SK-N-SH (cell line): ENCODE measurements around the gene DLG2. TPM values are rescaled to one million over a fixed set of nuclear protein-coding genes. Genes with fewer than 3 reads are reported as not detected.

ENCODE experiments used
- CTCF ChIA-PET: fragments of 300-600, 350-600 bp; formaldehyde crosslinking; extraction: SDS; loops from one replicate; lab custom pipeline; 2021; lab: Yijun Ruan, JAX
- POLR2A ChIA-PET: fragments of 350-600 bp; sonication (Branson Sonifier 250); formaldehyde crosslinking; extraction: SDS; loops from one replicate; lab custom pipeline; 2020; ENCODE audit warnings: antibody characterized with exemption, inconsistent platforms; lab: Yijun Ruan, JAX
- DNase-seq: peaks from one replicate; pipeline ENCODE4 v3.0.0; 2012
- H2AFZ ChIP-seq: fragments of 200-600 bp; sonication (generic); 2 replicates; pipeline ENCODE4 v1.8.1; 2016; ENCODE audit warnings: antibody characterized with exemption, mild to moderate bottlenecking, low read depth
- H3F3A ChIP-seq: fragments of 200-600 bp; sonication (generic); replicated peaks from 2 replicates; pipeline ENCODE3; 2016; ENCODE audit warnings: antibody characterized with exemption, mild to moderate bottlenecking; ENCODE audit not compliant: insufficient read depth
- H3K27ac ChIP-seq, 2 experiments: fragments of 200-500 bp in 1 of 2; fragments of 200-600 bp in 1 of 2; sonication (Bioruptor generic) in 1 of 2; sonication (generic), shearing (Covaris generic) in 1 of 2; 2 replicates each; pipeline versions ENCODE4 v1.5.1 to v1.6.1; 2014 to 2016; ENCODE audit warnings: low read depth in 2 of 2, inconsistent platforms in 1 of 2, low read length in 1 of 2, mild to moderate bottlenecking in 1 of 2, mixed read lengths in 1 of 2
- H3K27me3 ChIP-seq: fragments of 200-600 bp; sonication (generic), shearing (Covaris generic); 2 replicates; pipeline ENCODE4 v1.6.1; 2016; ENCODE audit warnings: mixed run types; ENCODE audit not compliant: insufficient read depth
- H3K36me3 ChIP-seq, 2 experiments: fragments of 200-500 bp in 1 of 2; fragments of 200-600 bp in 1 of 2; sonication (Bioruptor generic) in 1 of 2; sonication (generic) in 1 of 2; replicated peaks in 1 of 2; 2 replicates each; pipeline versions ENCODE3 to v1.5.1; 2014 to 2016; ENCODE audit warnings: low read length in 1 of 2, mild to moderate bottlenecking in 1 of 2; ENCODE audit not compliant: insufficient read depth in 2 of 2, control insufficient read depth in 1 of 2
- H3K4me1 ChIP-seq, 2 experiments: fragments of 200-500 bp in 1 of 2; fragments of 200-600 bp in 1 of 2; sonication (Bioruptor generic) in 1 of 2; sonication (generic), shearing (Covaris generic) in 1 of 2; 2 replicates each; pipeline versions ENCODE4 v1.5.1 to v1.6.1; 2014 to 2016; ENCODE audit warnings: low read depth in 1 of 2, low read length in 1 of 2, mixed run types in 1 of 2; ENCODE audit not compliant: insufficient read depth in 2 of 2, control insufficient read depth in 1 of 2
- H3K4me2 ChIP-seq: fragments of 200-600 bp; sonication (generic), shearing (Covaris generic); 2 replicates; pipeline ENCODE4 v1.6.1; 2017; ENCODE audit warnings: mixed run types
- H3K4me3 ChIP-seq, 2 experiments: fragments of 200-500 bp in 1 of 2; fragments of 200-600 bp in 1 of 2; sonication (Bioruptor generic) in 1 of 2; sonication (generic), shearing (Covaris generic) in 1 of 2; 2 replicates each; pipeline versions ENCODE4 v1.5.1 to v1.8.1; 2014 to 2016; ENCODE audit warnings: low read depth in 2 of 2, inconsistent platforms in 1 of 2, low read length in 1 of 2, mild to moderate bottlenecking in 1 of 2, mixed read lengths in 1 of 2, moderate library complexity in 1 of 2
- H3K79me2 ChIP-seq: fragments of 200-600 bp; sonication (generic); 2 replicates; pipeline ENCODE4 v1.8.1; 2017; ENCODE audit warnings: mild to moderate bottlenecking; ENCODE audit not compliant: insufficient read depth
- H3K9ac ChIP-seq: fragments of 200-600 bp; sonication (generic); 2 replicates; pipeline ENCODE4 v1.6.1; 2017; ENCODE audit warnings: mixed run types
- H3K9me2 ChIP-seq: fragments of 200-600 bp; sonication (generic); 2 replicates; pipeline ENCODE4 v1.6.1; 2017; ENCODE audit warnings: mixed run types
- H3K9me3 ChIP-seq: fragments of 200-600 bp; sonication (generic); 2 replicates; pipeline ENCODE4 v1.6.1; 2017; ENCODE audit warnings: mixed run types, mild to moderate bottlenecking, moderate library complexity
- H4K20me1 ChIP-seq: fragments of 200-600 bp; sonication (generic); 2 replicates; pipeline ENCODE4 v1.6.1; 2017; ENCODE audit warnings: mild to moderate bottlenecking, mixed run types; ENCODE audit not compliant: insufficient read depth
- ELF1 ChIP-seq: IDR thresholded peaks from 2 replicates; pipeline ENCODE4 v1.4.0; 2012
- EP300 ChIP-seq, 2 experiments: IDR thresholded peaks; 2 replicates each; pipeline versions ENCODE4 v1.4.0 to v1.6.1; 2012; ENCODE audit warnings: borderline replicate concordance in 1 of 2, low read depth in 1 of 2, low read length in 1 of 2
- EZH2phosphoT487 ChIP-seq: fragments of 200-600 bp; sonication (generic); IDR thresholded peaks from 2 replicates; pipeline ENCODE4 v1.6.1; 2017; ENCODE audit warnings: low read depth, mixed run types, mild to moderate bottlenecking, antibody characterized with exemption, moderate library complexity, borderline replicate concordance
- FOSL2 ChIP-seq: IDR thresholded peaks from 2 replicates; pipeline ENCODE4 v1.4.0; 2012; ENCODE audit warnings: low read depth, mild to moderate bottlenecking, moderate library complexity, borderline replicate concordance
- FOXJ3 ChIP-seq: sonication (generic); formaldehyde crosslinking; IDR thresholded peaks from 2 replicates; pipeline ENCODE4 v1.5.1; 2020; ENCODE audit warnings: mild to moderate bottlenecking, missing genetic modification reagents
- FOXM1 ChIP-seq: IDR thresholded peaks from 2 replicates; pipeline ENCODE4 v1.4.0; 2012; ENCODE audit warnings: low read depth, mild to moderate bottlenecking
- GABPA ChIP-seq: IDR thresholded peaks from 2 replicates; pipeline ENCODE4 v1.4.0; 2012; ENCODE audit warnings: low read depth, mild to moderate bottlenecking
- MEF2A ChIP-seq: IDR thresholded peaks from 2 replicates; pipeline ENCODE4 v1.4.0; 2012; ENCODE audit warnings: low read depth, borderline replicate concordance
- NFIC ChIP-seq: IDR thresholded peaks from 2 replicates; pipeline ENCODE4 v1.4.0; 2012; ENCODE audit warnings: borderline replicate concordance
- POLR2AphosphoS5 ChIP-seq: IDR thresholded peaks from 2 replicates; pipeline ENCODE4 v1.6.1; 2012; ENCODE audit warnings: low read depth, low read length
- RXRA ChIP-seq: IDR thresholded peaks from 2 replicates; pipeline ENCODE4 v1.4.0; 2012; ENCODE audit warnings: low read depth, mild to moderate bottlenecking, borderline replicate concordance
- SIN3A ChIP-seq: IDR thresholded peaks from 2 replicates; pipeline ENCODE4 v1.6.1; 2012; ENCODE audit warnings: low read depth, mild to moderate bottlenecking, low read length, moderate library complexity, borderline replicate concordance
- TCF12 ChIP-seq: IDR thresholded peaks from 2 replicates; pipeline ENCODE4 v1.4.0; 2012
- WGBS: methylation state at CpG from one replicate; pipeline ENCODE4 v1.1.6; 2017; ENCODE audit warnings: low lambda C conversion rate; 5-methylcytosine and 5-hydroxymethylcytosine counted together
- polyA plus RNA-seq, 3 experiments: library from polyadenylated mRNA; depleted of rRNA; stranded (reverse); fragments of >200 nt; gene quantifications; 2 replicates each; pipeline ENCODE4 v1.2.3, GENCODE V29; 2012
- TF ChIP-seq, protein P1 (sequence below): IDR thresholded peaks from 2 replicates; pipeline ENCODE4; 2012
- TF ChIP-seq, protein P2 (sequence below): IDR thresholded peaks from 2 replicates; pipeline ENCODE4 v1.6.1; 2012; ENCODE audit warnings: mild to moderate bottlenecking, low read depth, low read length, moderate library complexity
- TF ChIP-seq, protein P3 (sequence below): fragments of 150-350 bp; IDR thresholded peaks from 2 replicates; pipeline ENCODE4 v1.6.1; 2016; ENCODE audit warnings: mild to moderate bottlenecking, low read depth, low read length

DLG2 gene
- polyA plus RNA-seq, 1 of the 3 experiments (the other 2 are of a cell fraction): 0.21 TPM

DNA sequence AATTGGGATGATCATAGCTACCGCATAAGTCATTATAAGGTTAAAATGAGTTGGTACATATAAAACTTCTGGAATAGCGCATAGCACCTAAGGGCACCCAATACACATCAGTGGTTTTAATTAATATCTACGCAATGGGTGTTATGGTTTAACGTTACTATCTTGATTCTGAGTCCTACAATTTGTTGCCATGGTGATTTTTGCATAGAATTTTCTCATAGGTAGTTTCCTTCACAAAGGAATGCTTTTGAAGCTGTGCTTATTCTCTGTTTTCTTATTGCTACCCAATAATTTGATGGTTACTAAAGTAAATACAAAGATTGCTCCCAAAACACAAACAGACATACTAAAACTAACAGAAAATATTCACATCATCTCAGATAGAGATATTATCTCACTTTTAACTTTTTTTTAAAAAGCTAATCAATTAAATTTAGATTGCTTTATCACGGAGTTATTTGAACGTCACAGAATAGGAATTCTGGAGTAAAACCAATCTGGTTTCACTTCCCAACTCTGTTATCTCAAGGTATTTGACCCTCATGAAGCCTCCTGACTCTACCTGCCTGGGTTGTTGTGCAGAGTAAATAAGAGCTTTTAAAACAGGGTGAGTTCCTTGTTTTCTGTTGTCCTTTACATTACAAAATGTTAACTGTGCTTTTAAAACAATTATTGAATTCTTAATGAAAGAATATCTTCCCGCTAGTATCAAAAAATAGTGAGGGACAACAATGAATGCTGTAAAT, 1705.5 kb downstream of the DLG2 start (continued):
- no peak for TF ChIP-seq FOXM1
- no peak for TF ChIP-seq TCF12
- TF ChIP-seq, protein P1, sequence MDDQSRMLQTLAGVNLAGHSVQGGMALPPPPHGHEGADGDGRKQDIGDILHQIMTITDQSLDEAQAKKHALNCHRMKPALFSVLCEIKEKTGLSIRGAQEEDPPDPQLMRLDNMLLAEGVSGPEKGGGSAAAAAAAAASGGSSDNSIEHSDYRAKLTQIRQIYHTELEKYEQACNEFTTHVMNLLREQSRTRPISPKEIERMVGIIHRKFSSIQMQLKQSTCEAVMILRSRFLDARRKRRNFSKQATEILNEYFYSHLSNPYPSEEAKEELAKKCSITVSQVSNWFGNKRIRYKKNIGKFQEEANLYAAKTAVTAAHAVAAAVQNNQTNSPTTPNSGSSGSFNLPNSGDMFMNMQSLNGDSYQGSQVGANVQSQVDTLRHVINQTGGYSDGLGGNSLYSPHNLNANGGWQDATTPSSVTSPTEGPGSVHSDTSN: no peak
- no peak for TF ChIP-seq SIN3A
- TF ChIP-seq, all 33 proteins: peak for 0

DNA sequence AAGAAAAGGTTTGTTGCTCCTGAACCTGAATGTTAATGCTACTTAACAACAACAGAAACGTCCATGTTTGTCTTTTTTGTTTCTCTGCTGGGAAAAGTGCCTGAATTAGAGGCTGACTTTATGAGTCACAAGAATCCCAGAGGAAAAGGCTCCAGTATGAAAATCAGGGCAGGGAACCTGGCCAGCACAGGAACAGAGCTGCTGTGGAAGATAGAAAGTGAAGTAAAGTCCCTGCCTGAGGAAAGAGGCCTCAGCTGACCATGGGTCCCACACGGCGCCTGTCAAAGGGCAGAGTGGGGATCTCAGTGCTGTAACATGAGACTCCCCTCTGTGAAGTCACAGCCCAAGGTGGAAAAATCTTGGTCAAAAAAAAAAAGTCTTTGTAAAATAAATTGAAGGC, 1708.7 kb downstream of the DLG2 start:
- H3F3A ChIP-seq: no peaks in the 10 kb centered on the region
- TF ChIP-seq FOXM1: no peak
- TF ChIP-seq, protein P2, sequence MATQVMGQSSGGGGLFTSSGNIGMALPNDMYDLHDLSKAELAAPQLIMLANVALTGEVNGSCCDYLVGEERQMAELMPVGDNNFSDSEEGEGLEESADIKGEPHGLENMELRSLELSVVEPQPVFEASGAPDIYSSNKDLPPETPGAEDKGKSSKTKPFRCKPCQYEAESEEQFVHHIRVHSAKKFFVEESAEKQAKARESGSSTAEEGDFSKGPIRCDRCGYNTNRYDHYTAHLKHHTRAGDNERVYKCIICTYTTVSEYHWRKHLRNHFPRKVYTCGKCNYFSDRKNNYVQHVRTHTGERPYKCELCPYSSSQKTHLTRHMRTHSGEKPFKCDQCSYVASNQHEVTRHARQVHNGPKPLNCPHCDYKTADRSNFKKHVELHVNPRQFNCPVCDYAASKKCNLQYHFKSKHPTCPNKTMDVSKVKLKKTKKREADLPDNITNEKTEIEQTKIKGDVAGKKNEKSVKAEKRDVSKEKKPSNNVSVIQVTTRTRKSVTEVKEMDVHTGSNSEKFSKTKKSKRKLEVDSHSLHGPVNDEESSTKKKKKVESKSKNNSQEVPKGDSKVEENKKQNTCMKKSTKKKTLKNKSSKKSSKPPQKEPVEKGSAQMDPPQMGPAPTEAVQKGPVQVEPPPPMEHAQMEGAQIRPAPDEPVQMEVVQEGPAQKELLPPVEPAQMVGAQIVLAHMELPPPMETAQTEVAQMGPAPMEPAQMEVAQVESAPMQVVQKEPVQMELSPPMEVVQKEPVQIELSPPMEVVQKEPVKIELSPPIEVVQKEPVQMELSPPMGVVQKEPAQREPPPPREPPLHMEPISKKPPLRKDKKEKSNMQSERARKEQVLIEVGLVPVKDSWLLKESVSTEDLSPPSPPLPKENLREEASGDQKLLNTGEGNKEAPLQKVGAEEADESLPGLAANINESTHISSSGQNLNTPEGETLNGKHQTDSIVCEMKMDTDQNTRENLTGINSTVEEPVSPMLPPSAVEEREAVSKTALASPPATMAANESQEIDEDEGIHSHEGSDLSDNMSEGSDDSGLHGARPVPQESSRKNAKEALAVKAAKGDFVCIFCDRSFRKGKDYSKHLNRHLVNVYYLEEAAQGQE: no peak
- no peak for TF ChIP-seq FOSL2
- no peak for TF ChIP-seq EZH2phosphoT487
- TF ChIP-seq, protein P1: no peak
- no peak for TF ChIP-seq POLR2AphosphoS5
- TF ChIP-seq MEF2A: no peak
- no peak for TF ChIP-seq RXRA
- TF ChIP-seq NFIC: no peak
- TF ChIP-seq EP300 (IDR thresholded peaks at IDR 0.05; ENCODE audit: borderline replicate concordance in 1 of 2, low read depth in 1 of 2, low read length in 1 of 2): no peak
- no peak for TF ChIP-seq SIN3A
- TF ChIP-seq GABPA: no peak
- no peak for TF ChIP-seq ELF1
- no peak for TF ChIP-seq FOXJ3 (CRISPR knock-in tag)
- TF ChIP-seq, protein P3, sequence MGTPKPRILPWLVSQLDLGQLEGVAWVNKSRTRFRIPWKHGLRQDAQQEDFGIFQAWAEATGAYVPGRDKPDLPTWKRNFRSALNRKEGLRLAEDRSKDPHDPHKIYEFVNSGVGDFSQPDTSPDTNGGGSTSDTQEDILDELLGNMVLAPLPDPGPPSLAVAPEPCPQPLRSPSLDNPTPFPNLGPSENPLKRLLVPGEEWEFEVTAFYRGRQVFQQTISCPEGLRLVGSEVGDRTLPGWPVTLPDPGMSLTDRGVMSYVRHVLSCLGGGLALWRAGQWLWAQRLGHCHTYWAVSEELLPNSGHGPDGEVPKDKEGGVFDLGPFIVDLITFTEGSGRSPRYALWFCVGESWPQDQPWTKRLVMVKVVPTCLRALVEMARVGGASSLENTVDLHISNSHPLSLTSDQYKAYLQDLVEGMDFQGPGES: no peak
- TF ChIP-seq, all 33 proteins: peak for 0
- no peak overlapping the region for H3K4me2 ChIP-seq
- no peaks in the 10 kb centered on the region for H4K20me1 ChIP-seq
- no peak overlapping the region for H3K4me3 ChIP-seq
- ChIA-PET CTCF (no interaction called here), POLR2A (no interaction called here)
- no peaks in the 10 kb centered on the region for H3K27me3 ChIP-seq
- H3K27ac ChIP-seq: peak overlapping the region in 1 of 2 experiments; percentile 19; a peak in 1 of 4 replicates
- H3K79me2 ChIP-seq: no peaks in the 10 kb centered on the region
- no peak for DNase-seq
- H3K4me1 ChIP-seq: peaks cover 4 to 8% of the 10 kb centered on the region in 2 experiments; a peak in 2 of 4 replicates
- 48% methylated on average over 3 of the region's 3 CpGs for whole genome bisulfite sequencing
- no peaks in the 10 kb centered on the region for H3K9me3 ChIP-seq
- no peak overlapping the region for H3K9ac ChIP-seq
- H3K36me3 ChIP-seq: no peaks in the 10 kb centered on the region
- H3K9me2 ChIP-seq: no peaks in the 10 kb centered on the region
- 0 out of 2 replicates have a peak overlapping the region, but pooled peaks have one; percentile 13 for H2AFZ ChIP-seq
